Gastroesophageal sphincter (tissue), 3 donors: ENCODE data around the gene NCAPD2.

ENCODE experiments used
- POLR2A ChIP-seq, 2 donors: fragments of 450-650 bp; IDR thresholded peaks; one replicate each; pipeline ENCODE4 v1.6.1; 2017; ENCODE audit warnings: antibody characterized with exemption in 2 of 2, mild to moderate bottlenecking in 2 of 2, moderate library complexity in 1 of 2
- POLR2AphosphoS5 ChIP-seq: sonication (generic); formaldehyde crosslinking; IDR thresholded peaks from one replicate; pipeline ENCODE4 v1.6.1; 2017; ENCODE audit warnings: antibody characterized with exemption
- TF ChIP-seq, protein P1 (sequence below), 4 experiments: fragments of 200-600 bp in 2 of 4; fragments of 450-650 bp in 2 of 4; sonication (generic) in 1 of 4; IDR thresholded peaks; one replicate each; pipeline ENCODE4 v1.5.1; 2017 to 2019; ENCODE audit warnings: antibody characterized with exemption in 4 of 4, mild to moderate bottlenecking in 2 of 4, moderate library complexity in 2 of 4

DNA sequence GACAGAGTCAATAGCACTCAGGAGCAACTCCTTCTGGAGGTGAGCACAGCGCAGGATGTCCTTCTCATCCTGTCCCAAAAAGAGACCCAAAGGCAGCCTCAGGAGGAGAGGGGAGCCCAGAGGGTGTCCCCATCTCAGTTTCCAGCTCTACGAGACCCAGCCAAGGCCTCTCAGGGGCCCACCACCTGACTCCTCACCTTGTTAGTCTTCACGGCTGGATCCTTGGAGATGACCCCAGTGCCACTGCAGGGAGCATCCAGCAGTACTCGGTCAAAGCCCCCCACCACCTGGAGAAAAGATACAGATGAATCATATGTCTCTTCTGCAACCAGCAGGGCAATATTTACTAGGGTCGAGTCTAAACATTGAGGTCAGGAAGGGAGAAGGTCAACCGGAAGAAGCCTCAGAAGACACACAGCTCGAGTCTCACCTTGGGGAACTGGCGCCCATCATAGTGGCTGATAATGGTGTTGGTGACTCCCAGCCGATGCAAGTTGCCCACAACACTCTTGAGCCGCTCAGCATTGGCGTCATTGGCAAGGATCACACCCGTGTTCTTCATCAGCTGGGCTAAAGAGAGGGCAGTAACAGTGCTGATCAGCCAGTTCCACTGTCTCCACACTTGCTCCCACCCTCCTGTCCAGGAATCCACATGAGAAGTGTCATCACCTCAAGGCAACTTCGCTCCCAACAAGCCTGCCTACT lies 66.8 kb downstream of the NCAPD2 start:
- TF ChIP-seq, protein P1, sequence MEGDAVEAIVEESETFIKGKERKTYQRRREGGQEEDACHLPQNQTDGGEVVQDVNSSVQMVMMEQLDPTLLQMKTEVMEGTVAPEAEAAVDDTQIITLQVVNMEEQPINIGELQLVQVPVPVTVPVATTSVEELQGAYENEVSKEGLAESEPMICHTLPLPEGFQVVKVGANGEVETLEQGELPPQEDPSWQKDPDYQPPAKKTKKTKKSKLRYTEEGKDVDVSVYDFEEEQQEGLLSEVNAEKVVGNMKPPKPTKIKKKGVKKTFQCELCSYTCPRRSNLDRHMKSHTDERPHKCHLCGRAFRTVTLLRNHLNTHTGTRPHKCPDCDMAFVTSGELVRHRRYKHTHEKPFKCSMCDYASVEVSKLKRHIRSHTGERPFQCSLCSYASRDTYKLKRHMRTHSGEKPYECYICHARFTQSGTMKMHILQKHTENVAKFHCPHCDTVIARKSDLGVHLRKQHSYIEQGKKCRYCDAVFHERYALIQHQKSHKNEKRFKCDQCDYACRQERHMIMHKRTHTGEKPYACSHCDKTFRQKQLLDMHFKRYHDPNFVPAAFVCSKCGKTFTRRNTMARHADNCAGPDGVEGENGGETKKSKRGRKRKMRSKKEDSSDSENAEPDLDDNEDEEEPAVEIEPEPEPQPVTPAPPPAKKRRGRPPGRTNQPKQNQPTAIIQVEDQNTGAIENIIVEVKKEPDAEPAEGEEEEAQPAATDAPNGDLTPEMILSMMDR (IDR thresholded peaks at IDR 0.05) = no peak
- TF ChIP-seq POLR2AphosphoS5 (no peak), POLR2A (IDR thresholded peaks at IDR 0.05) (no peak)
